ENCODE data around the gene CRYGS.
"Not testable (repeated sequence)": the region's sequence is repeated elsewhere in the genome, so short reads cannot be mapped to it uniquely, and the experiment has no call there.

CRYGS gene

GRCh38 chr3:186570941-186571643 lies 26.9 kb upstream of the CRYGS start:
- TF ChIP-seq POLR2A (IDR thresholded peaks at IDR 0.05; ENCODE audit: low read depth, low read length): no peak; the same call in 1 of the 2 replicates
- DNase-seq (ENCODE audit: insufficient read length, low spot score) (no peak), FAIRE-seq (no peak)

- DNase-seq (ENCODE audit: insufficient read length, low spot score) (peak; percentile 99), FAIRE-seq (peak; percentile 100)
- TF ChIP-seq POLR2A (IDR thresholded peaks at IDR 0.05; ENCODE audit: low read depth, low read length): peak; percentile 58; the same call in 1 of the 2 replicates
These were observed 26.1 kb upstream of the CRYGS start, which contains the start of gene DNAJB11 for GRCh38 chr3:186570096-186570940. Gene DNAJB11 (plus strand): TSS chr3:186570720. CDS start chr3:186570898, 178 bp downstream.

GRCh38 chr3:186569779-186570095 lies 25.6 kb upstream of the CRYGS start:
- no peak for TF ChIP-seq POLR2A (IDR thresholded peaks at IDR 0.05; ENCODE audit: low read depth, low read length)
- FAIRE-seq (no peak), DNase-seq (ENCODE audit: insufficient read length, low spot score) (no peak)

GRCh38 chr3:186569361-186569760 lies 25.2 kb upstream of the CRYGS start:
- not testable (repeated sequence) for FAIRE-seq

GRCh38 chr3:186567072-186567921 lies 23.1 kb upstream of the CRYGS start, which contains the start of gene TBCCD1:
Gene TBCCD1 (minus strand): TSS chr3:186567339. CDS start chr3:186564329, 3,010 bp downstream.
- FAIRE-seq: peak; percentile 66

More at GRCh38 chr3:186569361-186569760, 25.2 kb upstream of the CRYGS start:
- DNase-seq (ENCODE audit: insufficient read length, low spot score): not testable (repeated sequence)

GRCh38 chr3:186566772-186567071 lies 22.5 kb upstream of the CRYGS start:
- no peak for DNase-seq (ENCODE audit: insufficient read length, low spot score)
- FAIRE-seq: no peak

More at GRCh38 chr3:186567072-186567921, 23.1 kb upstream of the CRYGS start, which contains the start of gene TBCCD1:
- peak; percentile 96 for TF ChIP-seq POLR2A (IDR thresholded peaks at IDR 0.05; ENCODE audit: low read depth, low read length)
- peak; percentile 86 for DNase-seq (ENCODE audit: insufficient read length, low spot score)

GRCh38 chr3:186564586-186564985 lies 20.4 kb upstream of the CRYGS start:
- DNase-seq (ENCODE audit: insufficient read length, low spot score): no peak
- TF ChIP-seq POLR2A (IDR thresholded peaks at IDR 0.05; ENCODE audit: low read depth, low read length): no peak
- no peak for FAIRE-seq

More at GRCh38 chr3:186566772-186567071, 22.5 kb upstream of the CRYGS start:
- TF ChIP-seq POLR2A (IDR thresholded peaks at IDR 0.05; ENCODE audit: low read depth, low read length): no peak

GRCh38 chr3:186552408-186553031 lies 8.3 kb upstream of the CRYGS start:
- no peak for DNase-seq (ENCODE audit: insufficient read length, low spot score)

GRCh38 chr3:186551387-186551786 lies 7.2 kb upstream of the CRYGS start:
- no peak for FAIRE-seq
- TF ChIP-seq POLR2A (IDR thresholded peaks at IDR 0.05; ENCODE audit: low read depth, low read length): no peak
- DNase-seq (ENCODE audit: insufficient read length, low spot score): no peak

More at GRCh38 chr3:186552408-186553031, 8.3 kb upstream of the CRYGS start:
- FAIRE-seq: peak; percentile 50
- no peak for TF ChIP-seq POLR2A (IDR thresholded peaks at IDR 0.05; ENCODE audit: low read depth, low read length)

GRCh38 chr3:186549497-186549896 lies 5.3 kb upstream of the CRYGS start:
- TF ChIP-seq POLR2A (IDR thresholded peaks at IDR 0.05; ENCODE audit: low read depth, low read length): no peak
- no peak for FAIRE-seq
- DNase-seq (ENCODE audit: insufficient read length, low spot score): no peak

GRCh38 chr3:186540835-186541226 lies 3.3 kb downstream of the CRYGS start:
- TF ChIP-seq POLR2A (IDR thresholded peaks at IDR 0.05; ENCODE audit: low read depth, low read length): no peak
- FAIRE-seq: no peak
- DNase-seq (ENCODE audit: insufficient read length, low spot score): peak; percentile 22

GRCh38 chr3:186540221-186540834 lies 3.9 kb downstream of the CRYGS start:
- peak; percentile 100 for FAIRE-seq
- TF ChIP-seq POLR2A (IDR thresholded peaks at IDR 0.05; ENCODE audit: low read depth, low read length): no peak

GRCh38 chr3:186538779-186539178 lies 5.4 kb downstream of the CRYGS start:
- no peak for TF ChIP-seq POLR2A (IDR thresholded peaks at IDR 0.05; ENCODE audit: low read depth, low read length)
- DNase-seq (ENCODE audit: insufficient read length, low spot score) (no peak), FAIRE-seq (no peak)

More at GRCh38 chr3:186540221-186540834, 3.9 kb downstream of the CRYGS start:
- DNase-seq (ENCODE audit: insufficient read length, low spot score): peak; percentile 68

All from H54 (cell line).